Measurements from ENCODE around the gene WNT5A.

DNA sequence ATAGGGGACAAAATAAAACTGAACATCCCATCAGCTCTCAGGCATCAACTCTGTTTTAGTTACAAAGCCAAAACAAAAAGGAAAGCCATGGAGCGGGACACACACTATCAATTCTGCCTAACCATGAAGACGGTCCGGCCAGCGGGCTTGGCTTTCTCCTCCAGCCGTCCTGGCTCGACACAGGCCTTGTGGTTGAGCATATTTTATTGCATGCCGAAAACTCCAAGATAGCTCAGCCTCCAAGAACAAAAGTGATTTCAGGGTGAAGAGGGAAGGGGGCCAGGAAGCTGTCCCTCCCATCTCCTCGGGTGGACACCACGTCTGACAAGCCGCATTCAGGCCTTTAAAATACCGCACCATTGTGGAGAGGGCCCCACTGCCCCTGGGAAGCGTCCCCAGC, 31.2 kb downstream of the WNT5A start:
- TF ChIP-seq POLR2AphosphoS5 (IDR thresholded peaks at IDR 0.05; ENCODE audit: low read depth, low read length) (no peak), POLR2A (IDR thresholded peaks at IDR 0.05; ENCODE audit: low read depth, low read length) (no peak), TAF1 (IDR thresholded peaks at IDR 0.05; ENCODE audit: low read depth, low read length) (no peak), PAX5 (IDR thresholded peaks at IDR 0.05; ENCODE audit: insufficient read depth, low read length, severe bottlenecking) (no peak)
